Measurements from ENCODE around the gene ZNF675.
A peak's percentile ranks its signal among the peaks of the same experiment; 100 is the strongest.
"Not testable (repeated sequence)": the region's sequence is repeated elsewhere in the genome, so short reads cannot be mapped to it uniquely, and the experiment has no call there.

The ZNF675 gene

DNA sequence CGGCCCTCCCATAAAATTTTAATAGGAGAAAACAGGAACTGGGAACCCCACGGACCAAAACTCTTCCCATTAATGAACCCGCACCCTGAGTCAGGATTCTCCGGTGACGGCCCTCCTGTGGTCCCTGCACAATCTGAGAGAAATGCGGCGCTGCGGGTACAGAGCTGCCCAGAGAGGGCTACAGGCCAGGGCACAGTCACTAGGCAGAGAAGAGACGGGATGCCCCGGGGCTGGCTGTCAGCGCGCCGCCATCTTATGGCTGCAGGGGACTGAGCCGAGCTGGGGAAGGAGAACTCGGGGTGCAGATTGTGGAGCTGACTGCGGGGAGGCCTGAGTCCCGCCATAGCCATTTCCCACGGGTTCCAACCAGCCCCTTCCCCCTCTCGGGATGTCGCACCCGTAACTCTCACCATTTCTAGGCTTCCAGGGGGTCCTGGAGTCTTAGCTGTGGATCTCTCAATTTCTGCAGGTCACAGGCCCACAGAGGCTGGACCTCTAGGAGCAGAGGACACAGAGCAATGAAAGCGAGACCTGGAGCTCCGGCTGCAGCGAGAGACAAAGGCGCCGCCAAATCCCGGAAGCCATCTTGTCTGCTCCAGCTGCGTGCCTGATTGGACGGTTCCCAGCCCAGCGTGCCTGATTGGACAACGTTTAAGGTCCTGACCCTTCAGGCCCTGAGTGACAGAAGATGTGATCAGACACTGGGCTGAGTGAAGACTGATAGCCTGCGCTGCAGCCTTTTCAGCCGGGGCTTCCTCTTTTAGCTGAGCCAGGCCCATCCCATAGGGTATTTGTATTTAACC lies at the start of gene ZNF675:
TSS of gene ZNF675 (minus strand) at position 592 of the 803 bp plus-strand sequence. CDS start at position 413, 179 bp downstream.
- DNase-seq (ENCODE audit: low read depth in 3 of 3), result peak; percentile 72 to 83 (median 79)

DNA sequence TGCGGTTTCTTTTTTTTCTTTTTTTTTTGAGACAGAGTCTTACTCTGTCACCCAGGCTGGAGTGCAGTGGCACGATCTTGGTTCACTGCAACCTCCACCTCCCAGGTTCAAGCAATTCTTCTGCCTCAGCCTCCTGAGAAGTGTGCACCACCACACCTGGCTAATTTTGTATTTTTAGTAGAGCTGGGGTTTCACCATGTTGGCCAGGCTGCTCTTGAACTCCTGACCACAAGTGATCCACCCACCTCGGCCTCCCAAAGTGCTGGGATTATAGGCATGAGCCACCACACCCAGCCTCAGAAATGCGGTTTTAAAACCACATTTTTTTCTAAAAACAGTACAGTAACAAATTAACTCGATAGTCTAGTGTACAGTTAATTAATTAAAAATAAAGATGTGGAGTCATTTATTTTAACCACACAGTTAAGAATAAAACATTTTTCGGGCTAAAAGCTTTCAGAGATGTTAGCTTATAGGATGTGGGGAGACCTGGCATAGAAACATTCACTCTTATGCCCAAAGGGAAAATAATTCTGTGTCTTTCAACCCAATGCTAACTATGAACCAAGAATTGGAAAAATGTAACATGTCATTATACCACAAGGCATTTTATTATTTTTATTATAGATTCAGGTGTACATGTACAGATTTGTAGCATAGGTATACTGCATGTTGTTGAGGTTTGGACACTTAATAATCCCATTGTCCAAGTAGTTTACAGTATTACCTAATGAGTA lies 43.9 kb upstream of the ZNF675 start:
- not testable (repeated sequence) for DNase-seq (ENCODE audit: low read depth in 3 of 3)

DNA sequence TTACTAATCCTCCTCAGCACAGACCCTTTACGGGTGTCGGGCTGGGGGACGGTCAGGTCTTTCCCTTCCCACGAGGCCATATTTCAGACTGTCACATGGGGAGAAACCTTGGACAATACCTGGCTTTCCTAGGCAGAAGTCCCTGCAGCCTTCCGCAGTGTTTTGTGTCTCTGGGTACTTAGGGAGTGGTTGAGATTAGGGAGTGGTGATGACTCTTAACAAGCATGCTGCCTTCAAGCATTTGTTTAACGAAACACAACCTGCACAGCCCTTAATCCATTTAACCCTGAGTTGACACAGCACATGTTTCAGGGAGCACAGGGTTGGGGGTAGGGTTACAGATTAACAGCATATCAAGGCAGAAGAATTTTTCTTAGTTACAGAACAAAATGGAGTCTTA lies 37.1 kb upstream of the ZNF675 start:
- DNase-seq (ENCODE audit: low read depth in 3 of 3), result not testable (repeated sequence)

DNA sequence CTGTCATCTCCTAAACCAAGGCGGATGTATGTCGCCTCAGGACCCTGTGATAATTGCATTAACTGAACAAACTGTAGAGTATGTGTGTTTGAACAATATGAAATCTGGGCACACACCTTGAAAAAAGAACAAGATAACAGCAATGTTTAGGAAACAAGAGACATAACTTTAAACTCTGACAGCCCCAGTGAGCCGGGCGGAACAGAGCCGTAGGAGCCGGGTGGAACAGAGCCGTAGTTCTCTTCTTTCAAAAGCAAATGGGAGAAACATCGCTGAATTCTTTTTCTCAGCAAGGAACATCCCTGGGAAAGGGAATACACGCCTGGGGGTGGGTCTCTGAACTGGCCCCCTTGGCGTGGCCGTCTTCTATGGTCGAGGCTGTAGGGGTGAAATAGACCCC lies 31.8 kb upstream of the ZNF675 start:
- DNase-seq (ENCODE audit: low read depth in 3 of 3), result no peak

DNA sequence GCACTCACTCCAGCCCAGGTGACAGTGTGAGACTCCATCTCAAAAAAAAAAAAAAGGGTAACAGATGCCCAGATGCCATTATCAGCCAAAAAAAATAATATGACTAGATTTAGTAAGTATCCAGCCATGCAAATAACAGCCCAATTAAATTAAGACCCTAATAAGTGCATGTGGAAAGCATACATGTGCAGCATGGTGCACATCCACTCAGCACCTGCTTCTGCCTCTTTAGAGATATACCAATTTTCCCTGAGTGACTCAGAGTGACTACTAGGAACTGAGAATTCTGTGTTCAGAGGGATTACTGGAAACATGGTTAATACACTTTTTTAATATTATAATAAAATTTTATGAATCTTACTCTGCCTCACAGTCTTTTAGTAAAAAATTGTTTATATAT lies 29.8 kb upstream of the ZNF675 start:
- DNase-seq (ENCODE audit: low read depth in 3 of 3), result no peak

DNA sequence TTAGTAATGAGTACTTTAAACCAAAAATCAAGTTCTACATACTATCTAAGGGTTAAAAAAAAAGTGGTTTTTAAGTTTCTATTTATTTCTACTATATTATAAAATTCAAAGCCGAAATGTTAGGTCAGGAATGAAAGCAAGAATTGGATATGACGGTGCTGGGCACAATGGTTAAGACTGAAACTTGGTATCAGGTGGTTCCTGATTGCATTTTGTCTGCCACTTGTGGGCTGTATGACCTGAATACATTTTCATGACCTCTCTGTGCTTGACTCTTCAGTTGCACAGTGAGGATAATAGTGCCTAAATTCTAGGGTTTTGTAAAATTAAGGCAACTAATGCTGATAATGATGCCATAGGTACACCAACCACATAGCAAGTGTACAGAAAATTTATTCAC lies 22.3 kb upstream of the ZNF675 start:
- no peak for DNase-seq (ENCODE audit: low read depth in 3 of 3)

DNA sequence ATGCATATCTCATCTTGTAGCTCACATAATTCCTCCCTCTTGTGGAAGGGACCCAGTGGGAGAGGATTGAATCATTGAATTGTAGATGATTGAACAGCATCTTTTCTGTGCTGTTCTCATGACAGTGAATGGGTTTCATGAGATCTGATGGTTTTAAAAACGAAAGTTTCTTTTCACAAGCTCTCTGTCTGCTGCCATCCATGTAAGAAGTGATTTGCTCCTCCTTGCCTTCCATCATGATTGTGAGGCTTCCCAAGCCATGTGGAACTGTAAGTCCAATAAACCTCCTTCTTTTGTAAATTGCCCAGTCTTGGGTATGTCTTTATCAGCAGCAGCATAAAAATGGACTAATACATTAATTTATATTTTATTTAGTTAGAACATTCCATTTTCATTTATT lies 19.6 kb upstream of the ZNF675 start:
- DNase-seq (ENCODE audit: low read depth in 3 of 3), result no peak

DNA sequence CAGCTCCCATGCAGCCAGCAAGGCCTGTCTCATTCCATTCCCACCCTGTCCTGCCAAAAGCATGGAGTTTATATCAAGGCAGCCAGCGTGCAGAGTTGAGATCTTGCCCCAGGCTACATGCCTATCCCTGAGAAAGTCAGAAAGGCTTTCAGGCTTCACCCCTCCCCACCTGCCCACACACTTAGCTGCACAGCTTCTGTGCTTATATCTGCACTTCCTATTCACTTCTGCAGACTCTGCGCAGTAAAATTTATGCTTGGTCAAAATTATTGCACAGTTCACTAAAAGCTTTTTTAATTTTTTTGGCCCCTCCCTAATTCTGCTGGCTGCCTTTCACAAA lies 12.5 kb upstream of the ZNF675 start:
- no peak for DNase-seq (ENCODE audit: low read depth in 3 of 3)

DNA sequence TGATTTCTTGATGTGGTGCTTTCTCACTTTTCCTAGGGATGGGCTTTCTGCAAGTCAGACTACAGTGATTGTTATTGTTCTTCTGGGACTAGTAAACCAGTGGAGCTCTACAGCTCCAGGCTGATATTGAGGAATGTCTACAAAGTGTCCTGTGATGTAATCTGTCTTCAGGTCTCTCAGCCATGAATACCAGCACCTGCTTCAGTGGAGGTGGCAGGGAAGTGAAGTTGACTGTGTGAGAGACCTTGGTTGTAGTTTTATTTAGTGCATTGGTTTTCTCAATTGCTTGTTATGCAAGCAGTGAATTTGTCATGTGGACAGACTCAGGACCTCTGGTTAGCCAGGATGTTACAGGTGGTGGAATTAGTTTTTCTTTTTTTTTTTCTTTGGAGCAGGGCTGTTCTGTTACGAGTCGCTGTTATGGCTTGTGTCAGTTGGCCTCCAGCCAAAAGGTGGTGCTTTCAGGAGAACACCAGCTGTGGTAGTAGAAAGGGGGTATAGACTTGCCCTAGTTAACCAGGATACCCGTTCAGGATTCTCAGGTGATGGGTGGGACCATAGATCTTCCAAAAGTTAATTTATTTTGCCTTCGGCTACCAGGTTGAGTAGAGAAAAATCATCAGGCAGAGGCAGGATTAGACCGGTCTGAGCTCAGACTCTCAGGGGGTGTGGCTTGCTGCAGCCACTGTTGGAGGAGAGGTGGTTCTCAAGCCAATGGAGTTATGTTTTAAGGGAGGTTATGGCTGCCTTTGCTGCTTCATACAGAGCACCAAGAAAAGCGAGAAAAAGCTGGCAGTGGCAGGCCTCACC lies 11.9 kb upstream of the ZNF675 start:
- no peak for DNase-seq (ENCODE audit: low read depth in 3 of 3)

DNA sequence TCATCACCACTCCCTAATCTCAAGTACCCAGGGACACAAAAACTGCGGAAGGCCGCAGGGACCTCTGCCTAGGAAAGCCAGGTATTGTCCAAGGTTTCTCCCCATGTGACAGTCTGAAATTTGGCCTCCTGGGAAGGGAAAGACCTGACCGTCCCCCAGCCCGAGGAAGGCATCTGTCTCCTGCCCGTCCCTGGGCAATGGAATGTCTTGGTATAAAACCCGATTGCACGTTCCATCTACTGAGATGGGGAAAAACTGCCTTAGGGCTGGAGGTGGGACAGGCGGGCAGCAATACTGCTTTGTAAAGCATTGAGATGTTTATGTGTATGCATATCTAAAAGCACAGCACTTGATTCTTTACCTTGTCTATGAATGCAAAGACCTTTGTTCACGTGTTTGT lies 5.9 kb upstream of the ZNF675 start:
- DNase-seq (ENCODE audit: low read depth in 3 of 3), result not testable (repeated sequence)

DNA sequence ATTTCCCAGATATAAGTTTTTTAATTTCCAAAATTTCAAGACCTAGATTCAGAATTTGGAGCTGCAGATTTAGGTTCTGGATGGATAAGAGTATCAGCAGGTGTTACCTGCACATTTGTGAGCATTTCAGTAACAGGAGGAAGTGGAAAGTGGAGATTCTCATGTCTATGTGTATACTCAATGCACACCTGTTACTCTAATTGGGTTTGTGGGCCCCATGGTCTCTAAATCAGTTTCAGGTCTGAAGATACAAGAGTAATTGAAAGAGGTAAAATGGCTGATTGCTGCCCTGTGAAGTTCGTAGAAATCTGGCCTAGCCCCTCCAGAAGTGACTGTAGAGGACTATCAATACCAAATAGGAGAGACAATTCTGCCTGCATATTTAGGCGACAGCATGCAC lies 13.9 kb downstream of the ZNF675 start:
- DNase-seq (ENCODE audit: low read depth in 3 of 3), result no peak

DNA sequence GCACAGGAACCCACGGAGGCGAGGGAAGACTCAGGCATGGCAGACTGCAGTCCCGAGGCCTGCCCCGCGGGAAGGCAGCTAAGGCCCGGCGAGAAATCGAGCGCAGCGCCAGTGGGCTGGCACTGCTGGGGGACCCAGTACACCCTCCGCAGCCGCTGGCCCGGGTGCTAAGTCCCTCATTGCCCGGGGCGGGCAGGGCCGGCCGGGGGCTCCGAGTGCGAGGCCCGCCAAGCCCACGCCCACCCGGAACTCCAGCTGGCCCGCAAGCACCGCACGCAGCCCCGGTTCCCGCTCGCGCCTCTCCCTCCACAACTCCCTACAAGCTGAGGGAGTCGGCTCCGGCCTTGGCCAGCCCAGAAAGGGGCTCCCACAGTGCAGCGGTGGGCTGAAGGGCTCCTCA lies 18.4 kb downstream of the ZNF675 start:
- not testable (repeated sequence) for DNase-seq (ENCODE audit: low read depth in 3 of 3)

DNA sequence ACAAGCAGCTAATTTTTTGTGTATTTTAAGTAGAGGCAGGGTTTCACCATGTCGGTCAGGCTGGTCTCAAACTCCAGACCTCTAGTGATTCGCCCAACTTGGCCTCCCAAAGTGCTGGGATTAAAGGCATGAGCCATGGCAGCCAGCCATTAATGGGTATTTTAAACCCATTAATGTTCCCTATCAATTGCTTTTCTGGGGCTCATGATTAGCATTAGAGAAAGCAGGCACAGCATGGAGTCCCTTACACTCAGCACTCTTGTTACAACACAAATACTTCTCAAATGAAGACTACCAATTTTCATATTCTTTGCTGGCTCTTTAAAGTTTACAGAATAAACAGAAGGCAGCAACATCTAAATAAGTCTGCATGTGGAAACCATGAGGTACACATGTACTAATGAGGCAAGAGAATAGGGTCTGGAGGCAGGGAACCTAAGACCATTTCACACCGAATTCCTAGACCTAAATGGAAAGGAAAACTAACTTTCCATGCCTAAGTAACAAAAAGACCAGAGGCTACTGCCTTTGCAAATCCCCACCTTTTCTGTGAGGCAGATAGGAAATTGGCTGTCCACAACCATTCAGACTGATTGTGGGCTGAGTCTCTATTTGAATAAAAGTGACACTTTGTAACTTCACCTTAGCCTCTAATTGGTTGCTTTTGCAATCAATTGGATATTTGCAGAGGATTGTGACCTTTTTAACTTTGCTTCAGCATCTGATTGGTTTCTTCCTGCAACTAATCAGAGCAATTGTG lies 21.2 kb downstream of the ZNF675 start:
- DNase-seq (ENCODE audit: low read depth in 3 of 3), result no peak

DNA sequence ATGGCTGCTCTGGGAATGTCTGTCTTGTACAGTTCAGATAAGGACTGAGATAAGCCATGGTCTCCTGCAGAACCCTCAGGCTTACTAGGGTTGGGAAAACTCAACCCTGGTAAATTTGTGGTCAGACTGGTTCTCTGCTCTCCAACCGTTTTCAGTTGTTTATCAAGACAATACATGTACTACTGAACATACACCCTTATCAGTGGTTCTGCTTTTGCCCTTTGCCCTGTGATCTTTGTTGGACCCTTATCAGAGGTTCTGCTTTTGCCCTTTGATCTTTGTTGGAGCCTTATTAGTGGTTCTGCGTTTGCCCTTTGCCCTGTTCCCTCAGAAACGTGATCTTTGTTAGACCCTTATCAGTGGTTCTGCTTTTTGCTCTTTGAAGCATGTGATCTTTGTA lies 37.2 kb downstream of the ZNF675 start:
- not testable (repeated sequence) for DNase-seq (ENCODE audit: low read depth in 3 of 3)
